Liver (tissue), 9 donors: Measurements from ENCODE around the gene SIPA1L3. TPM values are rescaled to one million over a fixed set of nuclear protein-coding genes. Genes with fewer than 3 reads are reported as not detected.

ENCODE experiments used
- DNase-seq: peaks from one replicate; pipeline ENCODE4 v3.0.0-alpha.2; 2017; ENCODE audit warnings: low spot score
- H3K27ac ChIP-seq, 2 donors: one replicate each; pipeline ENCODE4 v1.7.0; 2013; ENCODE audit warnings: inconsistent platforms in 2 of 2, low read length in 2 of 2, control low read depth in 1 of 2, low read depth in 1 of 2, mild to moderate bottlenecking in 1 of 2
- H3K27me3 ChIP-seq, 4 donors: one replicate each; pipeline versions ENCODE4 v1.6.1 to v1.7.0; 2013; ENCODE audit warnings: low read length in 3 of 4, inconsistent platforms in 1 of 4, mild to moderate bottlenecking in 1 of 4, moderate library complexity in 1 of 4; ENCODE audit not compliant: control insufficient read depth in 4 of 4, insufficient read depth in 4 of 4
- H3K36me3 ChIP-seq, 4 donors: one replicate each; pipeline versions ENCODE4 v1.6.1 to v1.7.0; 2013; ENCODE audit warnings: low read length in 3 of 4, mild to moderate bottlenecking in 3 of 4, low read depth in 1 of 4, moderate library complexity in 1 of 4; ENCODE audit not compliant: control insufficient read depth in 4 of 4, insufficient read depth in 3 of 4
- H3K4me1 ChIP-seq, 4 donors: one replicate each; pipeline versions ENCODE4 v1.6.1 to v1.7.0; 2013; ENCODE audit warnings: low read length in 3 of 4, mild to moderate bottlenecking in 3 of 4, moderate library complexity in 1 of 4; ENCODE audit not compliant: control insufficient read depth in 4 of 4, insufficient read depth in 4 of 4
- H3K4me3 ChIP-seq, 3 donors: one replicate each; pipeline versions ENCODE4 v1.6.1 to v1.7.0; 2013; ENCODE audit warnings: low read length in 3 of 3, control low read depth in 1 of 3, low read depth in 1 of 3, mild to moderate bottlenecking in 1 of 3
- H3K9ac ChIP-seq, 2 donors: one replicate each; pipeline ENCODE4 v1.7.0; 2013; ENCODE audit warnings: low read length in 2 of 2, mild to moderate bottlenecking in 2 of 2, moderate library complexity in 2 of 2, control low read depth in 1 of 2, low read depth in 1 of 2
- H3K9me3 ChIP-seq, 4 donors: one replicate each; pipeline versions ENCODE4 v1.6.1 to v1.7.0; 2013; ENCODE audit warnings: low read length in 3 of 4; ENCODE audit not compliant: control insufficient read depth in 4 of 4
- EGR1 ChIP-seq, 2 donors: IDR thresholded peaks; 2 replicates each; pipeline ENCODE4 v1.6.1; 2016 to 2018; ENCODE audit warnings: antibody characterized with exemption in 2 of 2, low read depth in 2 of 2
- FOXA1 ChIP-seq: IDR thresholded peaks from 2 replicates; pipeline ENCODE4 v1.6.1; 2016; ENCODE audit warnings: antibody characterized with exemption
- FOXA2 ChIP-seq: IDR thresholded peaks from 2 replicates; pipeline ENCODE4 v1.6.1; 2016; ENCODE audit warnings: antibody characterized with exemption
- GABPA ChIP-seq, 2 donors: IDR thresholded peaks in 1 of 2; conservative IDR thresholded peaks in 1 of 2; 2 replicates each; pipeline ENCODE4 v1.6.1; 2016; ENCODE audit warnings: antibody characterized with exemption in 2 of 2, mild to moderate bottlenecking in 1 of 2, moderate library complexity in 1 of 2
- HNF4A ChIP-seq, 2 donors: conservative IDR thresholded peaks; 2 replicates each; pipeline ENCODE4 v1.6.1; 2016; ENCODE audit warnings: antibody characterized with exemption in 2 of 2, mild to moderate bottlenecking in 2 of 2
- HNF4G ChIP-seq: IDR thresholded peaks from 2 replicates; pipeline ENCODE4 v1.6.1; 2016; ENCODE audit warnings: antibody characterized with exemption
- JUND ChIP-seq, 2 donors: IDR thresholded peaks; 2 replicates each; pipeline ENCODE4 v1.6.1; 2016; ENCODE audit warnings: antibody characterized with exemption in 2 of 2
- NR2F2 ChIP-seq: IDR thresholded peaks from 2 replicates; pipeline ENCODE4 v1.6.1; 2016; ENCODE audit warnings: antibody characterized with exemption
- RAD21 ChIP-seq, 2 donors: IDR thresholded peaks; 2 replicates each; pipeline ENCODE4 v1.6.1; 2016; ENCODE audit warnings: antibody characterized with exemption in 2 of 2, mild to moderate bottlenecking in 2 of 2
- RXRA ChIP-seq, 2 donors: IDR thresholded peaks; 2 replicates each; pipeline ENCODE4 v1.6.1; 2017 to 2018; ENCODE audit warnings: antibody characterized with exemption in 2 of 2, mild to moderate bottlenecking in 1 of 2
- SP1 ChIP-seq: IDR thresholded peaks from 2 replicates; pipeline ENCODE4 v1.6.1; 2018; ENCODE audit warnings: antibody characterized with exemption, mild to moderate bottlenecking
- TAF1 ChIP-seq: conservative IDR thresholded peaks from 2 replicates; pipeline ENCODE4 v1.6.1; 2016; ENCODE audit warnings: antibody characterized with exemption, mild to moderate bottlenecking
- WGBS: extraction: QIAGEN DNeasy Blood & Tissue Kit; methylation state at CpG from one replicate; pipeline ENCODE4 v1.1.7; 2013; 5-methylcytosine and 5-hydroxymethylcytosine counted together
- polyA plus RNA-seq, 2 donors: library from polyadenylated mRNA; stranded (reverse) in 1 of 2; unstranded in 1 of 2; fragments of 200-250 nt in 1 of 2; fragments of >200 nt in 1 of 2; fragmentation: Nextera tagmentation in 1 of 2; extraction: Ambion mirVana in 1 of 2; gene quantifications; one replicate each; pipeline versions ENCODE4 v1.2.1 to v1.2.3, GENCODE V29; 2013 to 2015
- total RNA-seq, 2 donors: library from RNA; depleted of rRNA; stranded (reverse); fragments of >200 nt; gene quantifications; one replicate each; pipeline ENCODE4 v1.2.3, GENCODE V29; 2014
- TF ChIP-seq, protein P1 (sequence below): IDR thresholded peaks from 2 replicates; pipeline ENCODE4 v1.6.1; 2016; ENCODE audit warnings: antibody characterized with exemption
- TF ChIP-seq, protein P2 (sequence below): IDR thresholded peaks from 2 replicates; pipeline ENCODE4 v1.6.1; 2016; ENCODE audit warnings: antibody characterized with exemption
- TF ChIP-seq, protein P3 (sequence below): fragments of 150-350 bp; IDR thresholded peaks from 2 replicates; pipeline ENCODE4 v1.5.1; 2017; ENCODE audit warnings: improper control_type of control experiment, low read depth, low read length; ENCODE audit not compliant: missing input control
- TF ChIP-seq, protein P4 (sequence below): IDR thresholded peaks from 2 replicates; pipeline ENCODE4 v1.6.1; 2016; ENCODE audit warnings: antibody characterized with exemption
- TF ChIP-seq, protein P5 (sequence below): IDR thresholded peaks from 2 replicates; pipeline ENCODE4 v1.6.1; 2016; ENCODE audit warnings: antibody characterized with exemption, mild to moderate bottlenecking
- donor health status: healthy.
- donor health status: healthy.
- donor health status: healthy.
- donor health status: healthy.
- donor health status: healthy.

The SIPA1L3 gene
- total and polyA plus RNA-seq, 4 donors = 2.4 to 10.0 (median 4.4) TPM

DNA sequence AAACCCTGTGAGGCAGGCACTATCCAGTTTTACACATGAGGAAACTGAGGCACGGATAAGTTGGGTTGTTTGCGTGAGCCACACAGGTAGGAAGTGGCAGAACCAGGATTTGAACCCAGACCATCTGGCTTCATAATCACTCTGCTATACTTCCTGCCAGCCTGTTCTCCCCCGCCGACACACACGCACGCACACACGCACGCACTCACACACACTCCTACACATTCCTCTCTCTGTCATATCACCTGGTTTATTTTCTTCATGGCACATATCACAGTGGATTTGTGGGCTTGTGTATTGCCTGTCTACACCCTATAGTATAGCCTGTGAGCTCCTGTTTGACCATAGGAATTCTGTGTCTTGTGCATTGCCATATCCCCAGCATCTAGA is 140.0 kb downstream of the SIPA1L3 start:
- Histone ChIP-seq H3K27ac (no peak overlapping the region), H3K9ac (no peak overlapping the region), H3K4me1 (no peaks in the 10 kb centered on the region), H3K4me3 (no peak overlapping the region), H3K27me3 (no peaks in the 10 kb centered on the region), H3K36me3 (no peaks in the 10 kb centered on the region), H3K9me3 (no peaks in the 10 kb centered on the region)
- TF ChIP-seq SP1 (no peak), GABPA (IDR thresholded peaks at IDR 0.05 in 1 of 2, conservative IDR thresholded peaks at IDR 0.05 in 1 of 2) (no peak)
- no peak for DNase-seq
- 94% methylated on average over 8 of the region's 8 CpGs for WGBS

DNA sequence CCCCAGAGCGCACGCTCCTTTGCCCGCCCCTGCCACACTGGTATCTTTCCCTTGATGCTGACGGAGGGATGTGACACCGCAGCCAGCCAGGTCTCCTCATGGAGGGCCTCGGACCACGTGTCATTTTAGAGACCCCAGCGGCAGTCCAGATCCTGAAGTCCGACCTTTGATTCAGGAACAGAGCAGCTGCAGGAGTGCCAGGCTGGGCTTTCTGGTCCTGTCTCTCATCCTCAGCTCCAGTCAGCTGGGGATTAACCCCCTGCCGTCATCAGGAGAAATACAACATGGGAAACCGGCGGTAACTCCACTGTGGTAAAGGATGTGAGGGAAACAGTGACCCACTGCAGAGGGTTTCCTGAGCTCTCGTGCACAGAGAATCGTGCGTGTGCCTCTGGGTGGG is 140.6 kb downstream of the SIPA1L3 start:
- no peaks in the 10 kb centered on the region for H3K36me3 ChIP-seq
- no peak for DNase-seq
- no peak for TF ChIP-seq HNF4A (conservative IDR thresholded peaks at IDR 0.05)
- no peak for TF ChIP-seq RXRA (IDR thresholded peaks at IDR 0.05)
- TF ChIP-seq, protein P1, sequence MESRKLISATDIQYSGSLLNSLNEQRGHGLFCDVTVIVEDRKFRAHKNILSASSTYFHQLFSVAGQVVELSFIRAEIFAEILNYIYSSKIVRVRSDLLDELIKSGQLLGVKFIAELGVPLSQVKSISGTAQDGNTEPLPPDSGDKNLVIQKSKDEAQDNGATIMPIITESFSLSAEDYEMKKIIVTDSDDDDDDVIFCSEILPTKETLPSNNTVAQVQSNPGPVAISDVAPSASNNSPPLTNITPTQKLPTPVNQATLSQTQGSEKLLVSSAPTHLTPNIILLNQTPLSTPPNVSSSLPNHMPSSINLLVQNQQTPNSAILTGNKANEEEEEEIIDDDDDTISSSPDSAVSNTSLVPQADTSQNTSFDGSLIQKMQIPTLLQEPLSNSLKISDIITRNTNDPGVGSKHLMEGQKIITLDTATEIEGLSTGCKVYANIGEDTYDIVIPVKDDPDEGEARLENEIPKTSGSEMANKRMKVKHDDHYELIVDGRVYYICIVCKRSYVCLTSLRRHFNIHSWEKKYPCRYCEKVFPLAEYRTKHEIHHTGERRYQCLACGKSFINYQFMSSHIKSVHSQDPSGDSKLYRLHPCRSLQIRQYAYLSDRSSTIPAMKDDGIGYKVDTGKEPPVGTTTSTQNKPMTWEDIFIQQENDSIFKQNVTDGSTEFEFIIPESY = no peak
- TF ChIP-seq NR2F2 = no peak
- TF ChIP-seq FOXA1 = no peak
- TF ChIP-seq JUND (IDR thresholded peaks at IDR 0.05) = no peak
- TF ChIP-seq SP1 = no peak
- TF ChIP-seq, protein P2, sequence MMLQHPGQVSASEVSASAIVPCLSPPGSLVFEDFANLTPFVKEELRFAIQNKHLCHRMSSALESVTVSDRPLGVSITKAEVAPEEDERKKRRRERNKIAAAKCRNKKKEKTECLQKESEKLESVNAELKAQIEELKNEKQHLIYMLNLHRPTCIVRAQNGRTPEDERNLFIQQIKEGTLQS = no peak
- TF ChIP-seq TAF1 = no peak
- TF ChIP-seq, protein P3, sequence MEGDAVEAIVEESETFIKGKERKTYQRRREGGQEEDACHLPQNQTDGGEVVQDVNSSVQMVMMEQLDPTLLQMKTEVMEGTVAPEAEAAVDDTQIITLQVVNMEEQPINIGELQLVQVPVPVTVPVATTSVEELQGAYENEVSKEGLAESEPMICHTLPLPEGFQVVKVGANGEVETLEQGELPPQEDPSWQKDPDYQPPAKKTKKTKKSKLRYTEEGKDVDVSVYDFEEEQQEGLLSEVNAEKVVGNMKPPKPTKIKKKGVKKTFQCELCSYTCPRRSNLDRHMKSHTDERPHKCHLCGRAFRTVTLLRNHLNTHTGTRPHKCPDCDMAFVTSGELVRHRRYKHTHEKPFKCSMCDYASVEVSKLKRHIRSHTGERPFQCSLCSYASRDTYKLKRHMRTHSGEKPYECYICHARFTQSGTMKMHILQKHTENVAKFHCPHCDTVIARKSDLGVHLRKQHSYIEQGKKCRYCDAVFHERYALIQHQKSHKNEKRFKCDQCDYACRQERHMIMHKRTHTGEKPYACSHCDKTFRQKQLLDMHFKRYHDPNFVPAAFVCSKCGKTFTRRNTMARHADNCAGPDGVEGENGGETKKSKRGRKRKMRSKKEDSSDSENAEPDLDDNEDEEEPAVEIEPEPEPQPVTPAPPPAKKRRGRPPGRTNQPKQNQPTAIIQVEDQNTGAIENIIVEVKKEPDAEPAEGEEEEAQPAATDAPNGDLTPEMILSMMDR = no peak
- no peak for TF ChIP-seq GABPA (IDR thresholded peaks at IDR 0.05 in 1 of 2, conservative IDR thresholded peaks at IDR 0.05 in 1 of 2)
- no peaks in the 10 kb centered on the region for H3K27me3 ChIP-seq
- no peak overlapping the region for H3K27ac ChIP-seq
- no peaks in the 10 kb centered on the region for H3K4me1 ChIP-seq
- 88% methylated on average over 15 of the region's 15 CpGs for WGBS
- H3K9me3 ChIP-seq = no peaks in the 10 kb centered on the region
- H3K9ac ChIP-seq = no peak overlapping the region
- H3K4me3 ChIP-seq = no peak overlapping the region

DNA sequence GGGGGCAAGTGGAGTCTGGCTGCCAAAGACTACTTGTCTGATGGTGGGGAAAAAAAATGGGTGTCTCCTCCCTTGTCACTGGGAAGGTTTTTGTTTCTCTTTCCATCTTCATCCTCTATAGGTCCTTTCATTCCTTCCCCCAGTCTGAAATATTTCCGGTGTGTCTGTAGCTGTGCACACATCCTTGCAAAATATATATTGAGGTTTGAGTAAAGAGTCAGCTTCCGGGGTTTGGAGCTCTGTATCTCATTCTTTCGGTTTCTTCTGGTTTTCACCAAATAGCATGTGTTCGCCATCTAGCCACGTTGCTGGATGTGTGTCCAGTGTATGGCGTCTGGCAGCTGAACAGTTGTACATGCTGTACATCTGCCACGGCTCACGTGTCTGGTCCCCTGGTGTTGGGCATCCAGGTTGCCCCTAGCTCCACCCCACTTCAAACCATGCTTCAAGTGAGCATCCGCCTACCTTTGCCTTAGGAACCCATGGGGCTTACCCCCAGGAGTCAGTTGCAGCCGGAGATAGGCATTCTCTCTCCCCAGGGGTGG is 142.2 kb downstream of the SIPA1L3 start:
- Histone ChIP-seq H3K4me3 (no peak overlapping the region), H3K9me3 (no peaks in the 10 kb centered on the region), H3K9ac (no peak overlapping the region), H3K27ac (no peak overlapping the region), H3K4me1 (no peaks in the 10 kb centered on the region), H3K27me3 (no peaks in the 10 kb centered on the region), H3K36me3 (no peaks in the 10 kb centered on the region)
- 85% methylated on average over 10 of the region's 10 CpGs for WGBS
- no peak for DNase-seq
- TF ChIP-seq HNF4A (conservative IDR thresholded peaks at IDR 0.05) = no peak
- TF ChIP-seq, protein P1 = no peak
- TF ChIP-seq, protein P4, sequence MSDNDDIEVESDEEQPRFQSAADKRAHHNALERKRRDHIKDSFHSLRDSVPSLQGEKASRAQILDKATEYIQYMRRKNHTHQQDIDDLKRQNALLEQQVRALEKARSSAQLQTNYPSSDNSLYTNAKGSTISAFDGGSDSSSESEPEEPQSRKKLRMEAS = no peak
- TF ChIP-seq, protein P5, sequence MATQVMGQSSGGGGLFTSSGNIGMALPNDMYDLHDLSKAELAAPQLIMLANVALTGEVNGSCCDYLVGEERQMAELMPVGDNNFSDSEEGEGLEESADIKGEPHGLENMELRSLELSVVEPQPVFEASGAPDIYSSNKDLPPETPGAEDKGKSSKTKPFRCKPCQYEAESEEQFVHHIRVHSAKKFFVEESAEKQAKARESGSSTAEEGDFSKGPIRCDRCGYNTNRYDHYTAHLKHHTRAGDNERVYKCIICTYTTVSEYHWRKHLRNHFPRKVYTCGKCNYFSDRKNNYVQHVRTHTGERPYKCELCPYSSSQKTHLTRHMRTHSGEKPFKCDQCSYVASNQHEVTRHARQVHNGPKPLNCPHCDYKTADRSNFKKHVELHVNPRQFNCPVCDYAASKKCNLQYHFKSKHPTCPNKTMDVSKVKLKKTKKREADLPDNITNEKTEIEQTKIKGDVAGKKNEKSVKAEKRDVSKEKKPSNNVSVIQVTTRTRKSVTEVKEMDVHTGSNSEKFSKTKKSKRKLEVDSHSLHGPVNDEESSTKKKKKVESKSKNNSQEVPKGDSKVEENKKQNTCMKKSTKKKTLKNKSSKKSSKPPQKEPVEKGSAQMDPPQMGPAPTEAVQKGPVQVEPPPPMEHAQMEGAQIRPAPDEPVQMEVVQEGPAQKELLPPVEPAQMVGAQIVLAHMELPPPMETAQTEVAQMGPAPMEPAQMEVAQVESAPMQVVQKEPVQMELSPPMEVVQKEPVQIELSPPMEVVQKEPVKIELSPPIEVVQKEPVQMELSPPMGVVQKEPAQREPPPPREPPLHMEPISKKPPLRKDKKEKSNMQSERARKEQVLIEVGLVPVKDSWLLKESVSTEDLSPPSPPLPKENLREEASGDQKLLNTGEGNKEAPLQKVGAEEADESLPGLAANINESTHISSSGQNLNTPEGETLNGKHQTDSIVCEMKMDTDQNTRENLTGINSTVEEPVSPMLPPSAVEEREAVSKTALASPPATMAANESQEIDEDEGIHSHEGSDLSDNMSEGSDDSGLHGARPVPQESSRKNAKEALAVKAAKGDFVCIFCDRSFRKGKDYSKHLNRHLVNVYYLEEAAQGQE = no peak
- TF ChIP-seq EGR1 (IDR thresholded peaks at IDR 0.05; ENCODE audit: low read depth in 2 of 2) = no peak
- no peak for TF ChIP-seq HNF4G
- no peak for TF ChIP-seq RXRA (IDR thresholded peaks at IDR 0.05)
- no peak for TF ChIP-seq NR2F2
- no peak for TF ChIP-seq TAF1
- TF ChIP-seq FOXA2 = no peak
- TF ChIP-seq SP1 = no peak
- TF ChIP-seq, protein P2 = no peak
- no peak for TF ChIP-seq RAD21 (IDR thresholded peaks at IDR 0.05)
